Suprapubic skin (tissue), 3 donors: ENCODE results near the gene MTCL1.

Source experiments
- CTCF ChIP-seq, 2 donors: fragments of 200-600 bp in 1 of 2; fragments of 450-650 bp in 1 of 2; sonication (generic) in 1 of 2; IDR thresholded peaks; one replicate each; pipeline ENCODE4 v1.5.1; 2016 to 2019; ENCODE audit warnings: antibody characterized with exemption in 2 of 2, mild to moderate bottlenecking in 1 of 2, moderate library complexity in 1 of 2
- EP300 ChIP-seq: sonication (generic); formaldehyde crosslinking; IDR thresholded peaks from one replicate; pipeline ENCODE4 v1.6.1; 2017; ENCODE audit warnings: antibody characterized with exemption

- TF ChIP-seq EP300: no peak
- TF ChIP-seq CTCF (IDR thresholded peaks at IDR 0.05): no peak
Observed at GRCh38 chr18:8851659-8852058, 146.3 kb downstream of the MTCL1 start.
